NCI-H2029 (cell line): ENCODE results near the gene INCA1.

Source experiments
- DNase-seq: peaks from one replicate; lab custom pipeline; 2025; lab: John Stamatoyannopoulos, UW

The INCA1 gene

DNA sequence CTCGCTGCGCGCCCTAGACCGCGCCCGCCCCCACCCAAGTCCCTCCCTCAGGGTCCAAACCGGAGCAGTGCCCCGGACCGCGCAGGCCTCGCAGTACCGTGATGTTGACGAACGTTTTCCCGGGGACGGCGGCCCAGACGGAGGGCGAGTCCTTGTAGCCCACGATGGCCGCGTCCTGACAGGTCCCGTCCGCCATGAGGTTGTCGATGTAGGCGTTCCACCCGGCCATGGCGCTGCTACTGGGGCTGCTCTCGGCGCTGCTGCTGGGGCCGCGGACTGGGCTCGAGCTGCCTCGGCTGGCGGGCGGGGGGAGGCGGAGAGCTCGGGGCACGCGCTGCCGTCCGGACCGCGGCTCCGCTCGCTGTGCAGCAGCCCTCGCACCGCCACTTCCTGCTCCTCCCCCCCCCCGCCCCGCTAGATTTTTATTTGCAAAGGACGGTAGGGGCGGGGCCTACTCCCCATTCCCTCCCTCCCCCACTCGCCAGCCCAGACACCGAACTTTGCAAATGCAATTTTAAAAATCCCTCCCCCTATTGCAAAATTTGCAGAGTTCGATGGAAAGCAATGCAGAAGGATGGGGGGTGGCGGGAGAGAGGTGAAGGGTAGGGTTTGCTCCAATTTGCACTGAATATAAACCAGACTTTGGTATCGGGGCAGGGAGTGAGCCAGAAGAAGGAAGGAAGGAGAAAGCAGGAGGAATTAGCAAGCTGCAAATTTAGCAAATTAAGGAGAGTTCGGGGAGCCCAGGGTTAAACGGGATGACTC lies 49.0 kb downstream of the INCA1 start, which contains the start of gene PFN1:
Gene PFN1 (minus strand): TSS at position 365 of the 765 bp plus-strand sequence. CDS start 136 bp downstream, at position 229.
- DNase-seq, result peak; percentile 69

DNA sequence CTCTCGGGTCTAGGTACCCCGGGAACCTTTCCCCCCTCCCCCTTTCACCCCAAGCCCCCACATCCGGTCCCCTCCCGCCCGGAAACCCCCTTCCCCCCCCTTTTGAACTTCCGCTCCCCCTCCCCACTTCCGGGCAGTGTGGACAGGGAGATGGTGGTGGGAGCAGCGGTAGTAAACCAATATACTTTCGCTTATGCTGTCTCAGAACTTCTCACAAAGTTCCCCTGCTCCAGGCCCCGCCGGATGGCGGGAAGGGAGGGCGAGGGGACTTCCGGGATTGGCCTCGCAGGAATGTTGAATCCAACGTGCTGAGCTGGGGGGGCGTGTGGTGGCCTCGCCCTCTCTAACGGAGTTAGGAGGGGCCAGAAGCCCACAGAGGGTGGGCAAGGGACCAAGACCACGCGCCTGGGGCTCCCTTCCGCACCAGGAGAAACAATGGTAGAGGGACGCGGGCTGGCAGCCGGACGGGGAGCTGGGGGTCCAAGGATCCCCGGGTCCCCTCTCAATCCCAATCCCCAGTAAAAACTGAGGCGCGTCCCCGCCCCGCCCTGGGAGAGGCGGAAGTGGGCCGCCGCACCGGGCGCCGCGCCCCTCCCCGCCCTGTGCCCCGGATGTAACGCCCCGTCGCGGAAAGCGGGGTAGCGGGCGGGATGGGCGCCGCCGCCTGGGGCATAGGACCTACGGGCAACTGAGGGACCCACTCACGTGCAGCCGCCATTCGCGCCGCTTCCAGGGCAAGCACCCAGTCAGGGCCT lies 49.7 kb downstream of the INCA1 start:
- no peak for DNase-seq

DNA sequence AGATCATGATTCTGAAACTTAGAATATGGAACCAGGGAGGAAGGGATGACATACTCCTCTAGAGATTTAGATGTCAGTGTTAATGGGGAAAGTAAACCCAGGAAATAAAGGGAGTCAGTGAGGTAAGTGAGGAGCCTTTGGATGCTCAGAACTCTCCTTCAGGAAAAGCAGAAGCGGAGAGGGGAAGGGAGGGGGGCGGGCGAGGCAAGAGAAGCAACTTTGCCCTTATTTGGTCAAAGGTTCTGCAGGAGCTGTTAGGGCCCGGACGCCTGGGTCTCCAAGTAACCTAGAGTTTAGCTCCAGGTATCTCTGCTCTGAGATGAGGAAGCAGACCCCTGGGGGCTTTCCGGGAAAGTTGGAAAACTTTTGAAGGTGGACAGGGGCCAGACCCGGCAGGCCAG lies 50.3 kb downstream of the INCA1 start:
- no peak for DNase-seq

DNA sequence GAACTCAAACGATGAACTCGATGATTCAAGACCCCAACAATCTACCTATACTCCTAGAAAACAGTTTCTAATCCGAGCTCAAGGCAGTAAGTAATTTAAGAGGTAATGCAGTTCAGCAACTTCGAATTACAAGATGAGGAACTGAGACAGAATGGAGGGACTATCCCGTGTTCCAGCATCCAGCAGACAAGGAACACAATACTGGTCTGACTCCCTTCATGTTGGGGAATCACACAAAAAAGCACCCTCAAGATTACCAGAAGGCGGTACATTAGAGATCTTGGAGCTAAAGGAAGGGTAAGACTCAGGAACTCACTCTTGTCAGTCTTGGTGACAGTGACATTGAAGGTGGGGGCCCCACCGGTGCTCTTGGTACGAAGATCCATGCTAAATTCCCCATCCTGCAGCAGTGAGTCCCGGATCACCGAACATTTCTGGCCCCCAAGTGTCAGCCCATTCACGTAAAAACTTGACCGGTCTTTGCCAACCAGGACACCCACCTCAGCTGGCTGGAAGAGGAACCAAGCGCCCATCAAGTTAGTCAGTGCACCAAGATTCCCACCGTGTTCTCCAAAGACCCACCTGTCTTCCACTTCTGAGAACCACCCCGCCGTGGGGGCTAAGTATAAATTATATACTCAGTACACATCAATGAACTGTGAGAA lies 50.9 kb downstream of the INCA1 start:
- DNase-seq, result no peak

DNA sequence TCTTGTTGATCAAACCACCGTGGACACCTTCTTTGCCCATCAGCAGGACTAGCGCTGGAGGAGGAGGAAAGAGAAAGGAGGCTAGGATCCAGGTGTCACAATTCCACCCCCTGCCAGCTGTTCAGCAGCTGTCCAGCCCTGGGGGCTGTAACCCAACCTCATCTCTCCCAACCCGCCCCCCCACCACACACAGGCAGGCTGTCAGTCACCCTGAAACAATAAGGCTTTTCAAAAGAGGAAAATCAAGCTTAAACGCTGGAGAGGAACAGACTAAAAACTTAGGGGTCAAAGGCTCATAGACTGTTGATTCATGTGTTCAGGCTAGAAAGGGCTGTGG lies 51.4 kb downstream of the INCA1 start:
- no peak for DNase-seq

DNA sequence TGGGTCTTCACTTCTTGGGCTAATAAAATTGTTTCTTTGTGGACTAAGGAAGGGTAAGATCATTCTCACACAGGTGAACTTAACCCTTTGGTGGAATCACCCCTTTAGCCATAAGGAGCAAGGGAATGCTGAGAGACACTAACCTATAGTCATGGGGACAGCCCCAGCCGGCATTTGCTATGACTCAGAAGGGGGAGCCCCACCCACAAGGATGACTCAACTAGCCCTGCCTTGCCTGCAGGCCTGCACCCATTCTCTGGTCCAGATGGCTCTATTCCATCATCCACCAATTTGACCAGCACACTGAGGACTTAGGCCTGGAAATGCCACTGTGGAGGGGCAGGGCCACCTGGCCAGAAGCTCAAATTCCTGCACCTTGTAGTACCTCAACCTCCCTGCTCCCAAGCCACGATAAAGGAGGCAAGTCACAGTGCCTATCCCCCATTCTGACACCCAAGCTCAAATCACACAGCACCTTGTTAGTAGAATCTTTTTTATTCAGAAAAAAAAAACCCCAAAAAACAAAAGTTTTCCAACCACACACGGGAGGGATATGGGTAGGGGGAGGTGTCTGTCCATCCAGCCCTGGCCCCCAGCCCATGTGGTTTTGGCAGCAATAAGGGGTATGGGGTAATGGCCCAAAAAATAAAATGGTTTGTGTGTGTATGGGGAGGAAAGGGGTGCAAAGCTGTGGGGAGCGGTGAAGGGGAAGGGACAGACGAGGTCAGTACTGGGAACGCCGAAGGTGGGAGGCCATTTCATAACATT lies 52.0 kb downstream of the INCA1 start:
- DNase-seq, result no peak

DNA sequence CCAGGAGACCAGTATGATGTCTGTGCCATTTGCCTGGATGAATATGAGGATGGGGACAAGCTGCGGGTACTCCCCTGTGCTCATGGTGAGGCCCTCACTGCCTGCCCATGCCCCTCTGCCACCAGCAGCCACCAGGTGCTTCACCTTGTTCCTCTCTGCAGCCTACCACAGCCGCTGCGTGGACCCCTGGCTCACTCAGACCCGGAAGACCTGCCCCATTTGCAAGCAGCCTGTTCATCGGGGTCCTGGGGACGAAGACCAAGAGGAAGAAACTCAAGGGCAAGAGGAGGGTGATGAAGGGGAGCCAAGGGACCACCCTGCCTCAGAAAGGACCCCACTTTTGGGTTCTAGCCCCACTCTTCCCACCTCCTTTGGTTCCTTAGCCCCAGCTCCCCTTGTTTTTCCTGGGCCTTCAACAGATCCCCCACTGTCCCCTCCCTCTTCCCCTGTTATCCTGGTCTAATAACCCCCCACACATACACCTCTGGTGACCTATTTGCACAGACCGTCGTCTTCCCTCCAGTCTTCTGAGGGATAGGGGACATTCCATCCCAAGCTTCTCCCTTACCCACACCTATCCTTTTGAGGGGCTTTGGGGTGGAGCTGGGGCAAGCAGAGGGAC lies 52.7 kb downstream of the INCA1 start:
- no peak for DNase-seq

DNA sequence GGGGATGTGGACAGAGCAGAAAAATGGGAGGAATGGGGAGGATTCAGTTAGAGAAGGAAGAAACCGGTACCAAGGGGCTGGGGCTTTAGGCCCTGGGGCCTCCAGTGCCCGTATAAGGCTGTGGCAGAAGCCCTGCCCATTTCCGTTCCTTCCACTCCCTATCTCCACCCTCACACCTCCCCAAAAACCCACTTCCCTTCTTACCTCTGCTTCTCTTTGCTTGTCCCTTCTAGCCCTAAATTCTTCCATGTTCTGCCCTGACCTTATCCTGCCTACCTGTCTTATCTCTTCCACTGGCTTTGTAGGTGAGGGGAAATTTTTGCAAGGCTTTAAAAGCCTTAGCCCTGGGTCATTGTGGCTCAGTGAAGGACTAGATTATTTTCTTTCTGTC lies 53.2 kb downstream of the INCA1 start:
- DNase-seq, result no peak

DNA sequence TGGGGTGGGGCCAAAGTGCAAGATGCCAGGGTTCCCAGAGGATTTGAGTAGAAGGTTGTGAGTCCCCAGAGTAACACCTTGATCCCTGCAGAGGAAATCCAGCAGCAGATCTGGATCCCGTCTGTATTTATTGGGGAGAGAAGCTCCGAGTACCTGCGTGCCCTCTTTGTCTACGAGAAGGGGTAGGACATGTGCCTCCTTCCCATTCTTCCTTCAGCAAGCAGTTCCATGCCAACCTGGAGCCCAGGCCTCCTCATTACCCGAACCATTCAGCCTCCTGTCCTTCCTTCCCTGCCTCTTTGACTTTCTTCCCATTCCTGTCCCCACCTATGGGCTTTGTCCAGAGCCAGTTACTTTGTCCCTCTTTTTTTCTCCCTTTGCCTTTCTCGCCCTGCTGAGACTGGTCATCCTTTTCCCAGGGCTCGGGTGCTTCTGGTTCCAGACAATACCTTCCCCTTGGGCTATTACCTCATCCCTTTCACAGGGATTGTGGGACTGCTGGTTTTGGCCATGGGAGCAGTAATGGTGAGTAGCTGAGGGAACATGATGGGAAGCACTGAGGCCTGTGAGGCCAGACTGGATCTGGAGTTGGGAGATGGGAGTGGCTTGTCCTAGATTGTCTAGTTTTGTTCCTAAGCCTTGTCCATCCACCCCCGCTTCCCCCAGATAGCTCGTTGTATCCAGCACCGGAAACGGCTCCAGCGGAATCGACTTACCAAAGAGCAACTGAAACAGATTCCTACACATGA lies 54.4 kb downstream of the INCA1 start:
- DNase-seq, result no peak

DNA sequence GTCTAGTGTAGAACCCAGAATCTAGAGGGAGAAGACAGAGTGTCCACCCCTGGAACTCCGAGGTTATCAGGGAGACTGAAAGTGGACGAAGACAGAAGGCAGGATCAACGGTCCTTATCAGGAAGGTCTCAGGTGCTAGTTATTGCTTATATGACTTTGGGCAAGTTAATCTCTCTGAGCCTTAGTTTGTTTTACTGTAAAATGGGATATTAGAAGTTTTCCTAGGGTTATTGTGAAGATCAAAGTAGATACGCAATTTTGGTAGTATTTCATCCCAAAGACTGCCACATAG lies 56.1 kb downstream of the INCA1 start:
- DNase-seq, result no peak

DNA sequence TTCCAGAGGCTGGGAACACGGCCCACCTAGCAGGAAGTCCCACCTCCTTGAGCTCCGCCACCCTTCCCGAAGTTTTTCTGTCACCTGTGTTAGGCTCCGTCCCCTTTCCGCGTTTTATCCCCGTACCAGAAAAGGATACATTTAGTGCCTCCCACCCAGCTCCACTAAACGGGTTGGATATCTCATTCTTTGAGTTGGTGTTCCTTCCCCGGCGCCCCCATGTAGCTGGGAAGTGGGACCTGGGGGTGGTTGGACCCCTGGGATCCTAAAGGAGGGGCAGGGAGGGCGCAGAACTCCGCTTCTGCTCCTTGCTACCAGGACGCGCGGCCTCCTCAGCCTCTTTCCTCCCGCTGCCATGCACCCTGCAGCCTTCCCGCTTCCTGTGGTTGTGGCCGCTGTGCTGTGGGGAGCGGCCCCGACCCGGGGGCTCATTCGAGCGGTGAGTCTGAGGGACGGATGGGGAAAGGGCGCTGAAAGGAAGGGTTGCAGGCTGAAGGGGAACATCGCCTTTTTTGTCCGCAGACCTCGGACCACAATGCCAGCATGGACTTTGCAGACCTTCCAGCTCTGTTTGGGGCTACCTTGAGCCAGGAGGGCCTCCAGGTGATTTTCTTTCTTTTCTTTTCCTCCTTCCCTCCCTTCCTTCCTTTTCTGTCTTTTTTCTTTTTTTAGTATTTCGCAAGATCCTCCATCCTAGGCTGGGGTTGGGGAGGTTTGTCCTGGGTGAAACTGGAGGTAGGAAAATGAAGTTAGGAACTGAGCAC lies 56.6 kb downstream of the INCA1 start:
- no peak for DNase-seq

DNA sequence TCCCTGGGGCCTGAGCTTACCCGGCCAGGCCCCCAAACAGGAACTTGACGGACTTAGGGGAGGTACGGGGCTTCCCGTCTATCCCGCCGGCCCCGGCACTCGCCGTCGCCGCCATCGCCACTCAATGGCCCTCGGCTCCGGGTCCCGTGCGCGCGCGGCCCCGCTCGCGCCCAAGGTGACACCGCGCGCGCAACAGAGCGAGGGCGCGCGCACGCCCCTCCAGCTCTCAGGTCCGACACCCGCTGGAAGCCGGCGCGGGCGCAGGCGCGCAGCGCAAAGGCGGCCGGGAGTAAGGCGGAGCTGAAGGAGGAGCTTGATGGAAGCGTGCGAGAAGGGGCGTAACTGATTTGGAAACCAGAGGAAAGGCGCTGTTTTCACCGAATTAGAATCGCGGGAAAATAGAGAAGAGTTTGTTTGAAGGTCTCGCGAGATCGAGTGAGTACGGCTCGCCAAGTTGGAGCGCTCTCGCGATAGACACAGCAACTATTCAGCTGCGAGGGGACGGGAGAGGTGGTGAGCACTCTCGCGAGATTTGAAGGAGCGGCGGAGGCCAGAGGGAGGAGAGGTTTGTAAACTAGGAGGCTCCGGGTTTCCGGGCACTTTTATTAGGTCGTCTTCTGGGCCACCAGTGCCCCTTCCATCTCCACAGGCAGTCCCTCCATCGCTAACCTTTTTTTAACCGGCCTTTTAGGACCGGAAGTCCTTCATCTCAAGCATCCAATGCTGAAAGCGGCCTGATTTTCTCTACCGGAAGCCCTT lies 57.3 kb downstream of the INCA1 start, which contains the start of the genes RNF167 and SLC25A11:
Gene RNF167 (plus strand): TSS at position 473 of the 759 bp plus-strand sequence. CDS start 642 bp downstream, outside the sequence.
Gene SLC25A11 (minus strand): TSS at position 251 of the 759 bp plus-strand sequence. CDS start 136 bp downstream, at position 115.
- peak; percentile 93 for DNase-seq

DNA sequence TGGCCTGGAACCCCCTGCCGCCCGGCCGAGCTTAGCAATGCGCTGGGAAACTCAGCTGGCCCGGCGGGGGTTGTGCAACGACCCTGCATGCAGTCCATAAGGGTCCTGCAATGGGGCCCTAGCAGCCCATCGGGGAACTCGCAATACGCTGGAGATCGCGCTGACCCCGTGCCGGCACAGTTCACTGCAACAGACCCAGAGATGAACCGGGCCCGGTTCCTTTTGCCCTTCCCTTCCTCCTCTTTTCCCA lies 57.9 kb downstream of the INCA1 start:
- DNase-seq, result no peak

DNA sequence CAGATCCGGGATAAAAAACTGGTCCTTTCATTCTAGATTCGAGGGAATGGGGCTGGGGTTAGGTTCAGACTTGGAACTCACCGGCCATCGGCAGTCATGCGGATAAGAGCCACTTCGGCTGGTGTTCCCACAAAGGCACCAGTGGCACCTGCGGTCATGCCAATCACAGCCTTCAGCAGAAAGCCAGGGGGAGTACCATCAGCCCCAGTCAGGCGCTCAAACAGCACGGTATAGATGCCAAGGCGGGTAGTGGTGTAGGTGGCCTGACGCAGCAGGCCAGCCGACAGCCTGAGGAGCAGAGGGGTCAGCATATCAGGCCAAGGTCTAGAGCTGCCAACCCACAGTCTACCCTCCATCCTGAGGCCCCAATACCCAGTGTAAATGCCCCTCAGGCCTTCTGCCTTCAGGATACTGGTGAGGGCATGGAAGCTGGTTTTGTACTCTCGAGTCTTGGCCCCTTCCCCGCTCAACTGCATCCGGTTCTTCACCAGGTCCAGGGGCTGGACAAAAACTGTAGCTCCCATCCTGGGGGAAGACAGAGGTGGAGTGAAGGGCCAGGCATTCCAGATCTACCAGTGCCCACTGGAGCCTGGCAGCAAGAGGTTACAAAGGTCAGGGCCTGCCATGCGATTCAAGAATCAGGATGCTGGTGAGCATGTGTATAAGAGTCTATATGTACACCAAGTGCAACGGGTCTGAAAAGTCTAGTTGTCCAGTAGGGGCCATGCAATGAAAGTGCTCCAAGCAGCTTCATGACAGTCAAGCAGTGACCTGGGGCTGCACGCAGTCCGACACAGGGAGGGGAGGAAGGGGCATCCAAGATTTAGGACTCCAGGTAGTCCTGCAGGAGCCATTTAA lies 58.4 kb downstream of the INCA1 start:
- no peak for DNase-seq
